H9 (cell line): ENCODE measurements around the gene FAM180A. TPM values are rescaled to one million over a fixed set of nuclear protein-coding genes. Genes with fewer than 3 reads are reported as not detected.
A peak's percentile ranks its signal among the peaks of the same experiment; 100 is the strongest.

Source experiments
- DNase-seq: peaks from one replicate; pipeline ENCODE4 v3.0.0-alpha.2; 2017
- H2AFZ ChIP-seq: one replicate; pipeline ENCODE4 v1.6.1; 2013; ENCODE audit warnings: mild to moderate bottlenecking, low read length, control low read depth, moderate library complexity
- H2AK5ac ChIP-seq: 2 replicates; pipeline ENCODE4 v1.6.1; 2013; ENCODE audit warnings: low read length, control low read depth, mixed read lengths; ENCODE audit not compliant: insufficient read length
- H2BK120ac ChIP-seq: one replicate; pipeline ENCODE4 v1.6.1; 2013; ENCODE audit warnings: low read depth, mild to moderate bottlenecking, low read length, control low read depth, inconsistent platforms; ENCODE audit not compliant: poor library complexity, severe bottlenecking
- H2BK12ac ChIP-seq: 2 replicates; pipeline ENCODE4 v1.6.1; 2013; ENCODE audit warnings: low read length, control low read depth, mixed read lengths, low read depth; ENCODE audit not compliant: insufficient read length
- H2BK15ac ChIP-seq: 2 replicates; pipeline ENCODE4 v1.6.1; 2013; ENCODE audit warnings: low read depth, low read length, control low read depth
- H2BK20ac ChIP-seq: one replicate; pipeline ENCODE4 v1.6.1; 2013; ENCODE audit warnings: low read depth, mild to moderate bottlenecking, low read length, control low read depth, inconsistent platforms; ENCODE audit not compliant: poor library complexity, severe bottlenecking
- H2BK5ac ChIP-seq: 2 replicates; pipeline ENCODE4 v1.6.1; 2013; ENCODE audit warnings: low read length, control low read depth, mixed read lengths; ENCODE audit not compliant: insufficient read length
- H3K14ac ChIP-seq: 2 replicates; pipeline ENCODE4 v1.6.1; 2013; ENCODE audit warnings: low read length, control low read depth; ENCODE audit not compliant: insufficient read depth
- H3K18ac ChIP-seq: 2 replicates; pipeline ENCODE4 v1.6.1; 2013; ENCODE audit warnings: low read depth, mild to moderate bottlenecking, mixed read lengths, low read length, control low read depth; ENCODE audit not compliant: insufficient read length
- H3K23ac ChIP-seq: 2 replicates; pipeline ENCODE4 v1.6.1; 2013; ENCODE audit warnings: low read length, control low read depth, mixed read lengths, low read depth; ENCODE audit not compliant: insufficient read length
- H3K23me2 ChIP-seq: 2 replicates; pipeline ENCODE4 v1.6.1; 2013; ENCODE audit warnings: low read depth, mild to moderate bottlenecking, mixed read lengths, low read length, control low read depth; ENCODE audit not compliant: insufficient read length, poor library complexity, severe bottlenecking
- H3K27ac ChIP-seq: 2 replicates; pipeline ENCODE4 v1.5.1; 2013; ENCODE audit warnings: low read length, control low read depth, mixed read lengths, low read depth; ENCODE audit not compliant: insufficient read length
- H3K27me3 ChIP-seq: 2 replicates; pipeline ENCODE4 v1.6.1; 2013; ENCODE audit warnings: low read length, control low read depth, inconsistent platforms; ENCODE audit not compliant: insufficient read depth
- H3K4ac ChIP-seq: 2 replicates; pipeline ENCODE4 v1.6.1; 2013; ENCODE audit warnings: low read depth, mild to moderate bottlenecking, control low read depth, inconsistent platforms, low read length, moderate library complexity
- H3K4me1 ChIP-seq: 2 replicates; pipeline ENCODE4 v1.6.1; 2013; ENCODE audit warnings: low read length, control low read depth, inconsistent platforms; ENCODE audit not compliant: insufficient read depth
- H3K4me2 ChIP-seq: 2 replicates; pipeline ENCODE4 v1.6.1; 2013; ENCODE audit warnings: low read length, control low read depth, mixed read lengths; ENCODE audit not compliant: insufficient read length, insufficient read depth
- H3K56ac ChIP-seq: 2 replicates; pipeline ENCODE4 v1.6.1; 2013; ENCODE audit warnings: low read depth, mild to moderate bottlenecking, mixed read lengths, low read length, control low read depth; ENCODE audit not compliant: insufficient read length
- H3K79me1 ChIP-seq: 2 replicates; pipeline ENCODE4 v1.6.1; 2013; ENCODE audit warnings: low read depth, mild to moderate bottlenecking, moderate library complexity, low read length, control low read depth, inconsistent platforms; ENCODE audit not compliant: insufficient read depth, poor library complexity, severe bottlenecking
- H3K79me2 ChIP-seq: 2 replicates; pipeline ENCODE4 v1.6.1; 2013; ENCODE audit warnings: low read length, control low read depth, inconsistent platforms; ENCODE audit not compliant: insufficient read depth
- H3K9ac ChIP-seq: 2 replicates; pipeline ENCODE4 v1.6.1; 2013; ENCODE audit warnings: low read length, control low read depth, mixed read lengths; ENCODE audit not compliant: insufficient read length; ENCODE audit errors: extremely low read depth
- H3K9me3 ChIP-seq: one replicate; pipeline ENCODE4 v1.6.1; 2013; ENCODE audit warnings: low read depth, low read length, inconsistent platforms; ENCODE audit not compliant: control insufficient read depth
- H3T11ph ChIP-seq: one replicate; pipeline ENCODE4 v1.6.1; 2013; ENCODE audit warnings: mild to moderate bottlenecking, low read length, control low read depth, inconsistent platforms
- H4K20me1 ChIP-seq: one replicate; pipeline ENCODE4 v1.6.1; 2013; ENCODE audit not compliant: control insufficient read depth, insufficient read length, insufficient read depth
- H4K5ac ChIP-seq: 2 replicates; pipeline ENCODE4 v1.6.1; 2013; ENCODE audit warnings: low read depth, mild to moderate bottlenecking, mixed read lengths, low read length, control low read depth; ENCODE audit not compliant: insufficient read length
- H4K8ac ChIP-seq: replicated peaks from 2 replicates; pipeline ENCODE4 v1.6.1; 2013; ENCODE audit warnings: low read length, control low read depth, mixed read lengths, low read depth; ENCODE audit not compliant: insufficient read length
- H4K91ac ChIP-seq: 2 replicates; pipeline ENCODE4 v1.6.1; 2013; ENCODE audit warnings: low read depth, mild to moderate bottlenecking, moderate library complexity, mixed read lengths, low read length, control low read depth; ENCODE audit not compliant: insufficient read length
- H3K27ac Mint-ChIP-seq, 3 experiments: 2 replicates in 2 of 3; 3 replicates in 1 of 3; pipeline ENCODE4 v1.8.0; 2020 to 2021; ENCODE audit warnings: mixed read lengths in 3 of 3, mild to moderate bottlenecking in 1 of 3, moderate library complexity in 1 of 3
- H3K27me3 Mint-ChIP-seq: 2 replicates; pipeline ENCODE4 v1.8.0; 2021; ENCODE audit warnings: low read depth, mild to moderate bottlenecking, moderate library complexity, mixed read lengths
- H3K36me3 Mint-ChIP-seq, 3 experiments: 2 replicates in 2 of 3; 3 replicates in 1 of 3; pipeline ENCODE4 v1.8.0; 2020 to 2021; ENCODE audit warnings: low read depth in 3 of 3, mixed read lengths in 3 of 3; ENCODE audit not compliant: insufficient read depth in 1 of 3
- H3K4me1 Mint-ChIP-seq, 2 experiments: 2 replicates each; pipeline ENCODE4 v1.8.0; 2020; ENCODE audit warnings: mixed read lengths in 2 of 2
- H3K4me3 Mint-ChIP-seq, 2 experiments: 2 replicates in 1 of 2; 3 replicates in 1 of 2; pipeline ENCODE4 v1.8.0; 2020 to 2021; ENCODE audit warnings: mild to moderate bottlenecking in 2 of 2, mixed read lengths in 2 of 2, moderate library complexity in 1 of 2
- H3K9me3 Mint-ChIP-seq, 2 experiments: 2 replicates in 1 of 2; 3 replicates in 1 of 2; pipeline ENCODE4 v1.8.0; 2020; ENCODE audit warnings: mild to moderate bottlenecking in 2 of 2, mixed read lengths in 2 of 2, moderate library complexity in 1 of 2
- WGBS: extraction: QIAGEN DNeasy Blood & Tissue Kit; methylation state at CpG from one replicate; pipeline ENCODE4 v1.1.7; 2013; ENCODE audit warnings: missing lambda C conversion rate, low lambda C conversion rate, mixed read lengths; ENCODE audit not compliant: insufficient read length; ENCODE audit errors: extremely low coverage; 5-methylcytosine and 5-hydroxymethylcytosine counted together
- total RNA-seq: library from RNA; stranded (reverse); gene quantifications from 2 replicates; pipeline ENCODE4 v1.2.1, GENCODE V29; 2021
- TF ChIP-seq, protein P1 (sequence below): fragments of 200-600 bp; sonication (generic); conservative IDR thresholded peaks from 3 replicates; pipeline ENCODE4 v1.8.0; 2021; ENCODE audit warnings: antibody characterized with exemption, mild to moderate bottlenecking

Gene FAM180A
- total RNA-seq, 1 experiment from 2014 or later, result not detected

DNA sequence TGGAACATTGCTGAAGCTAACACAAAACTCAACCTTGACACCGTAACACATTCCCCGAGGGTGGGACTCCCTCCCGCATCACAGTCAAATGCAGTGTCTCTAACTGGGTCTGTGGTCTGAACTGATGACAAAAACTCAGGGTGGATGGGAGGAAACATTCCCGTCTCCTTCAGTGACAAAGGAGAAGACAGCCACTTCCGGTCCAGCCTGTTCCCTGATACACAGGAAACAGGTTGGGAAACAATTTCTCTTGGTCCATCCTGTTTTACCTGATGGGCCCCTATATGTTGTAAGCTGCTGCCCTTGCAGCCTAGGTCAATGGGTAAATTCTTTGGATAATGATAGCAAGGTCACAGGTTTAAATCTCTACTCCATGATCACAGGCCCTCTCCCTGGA is 41.0 kb downstream of the FAM180A start:
- no CpG with 5 or more reads among the region's 5 CpGs for WGBS
- Histone ChIP-seq H2AFZ (no peak overlapping the region), H3K14ac (no peak overlapping the region), H4K8ac (no peak overlapping the region), H3K4ac (no peak overlapping the region), H2BK15ac (no peak overlapping the region), H2BK120ac (no peak overlapping the region), H3K79me1 (no peaks in the 10 kb centered on the region), H3K4me2 (no peak overlapping the region), H3K23ac (no peak overlapping the region), H3K18ac (no peak overlapping the region), H4K91ac (no peak overlapping the region), H3K79me2 (no peaks in the 10 kb centered on the region), H2BK20ac (no peak overlapping the region), H2BK5ac (no peak overlapping the region), H3K9ac (no peak overlapping the region), H3T11ph (no peak overlapping the region), H2BK12ac (no peak overlapping the region), H3K56ac (no peak overlapping the region), H3K23me2 (no peaks in the 10 kb centered on the region), H3K27me3 (no peaks in the 10 kb centered on the region), H4K5ac (no peak overlapping the region), H3K27ac (no peak overlapping the region), H2AK5ac (no peak overlapping the region), H4K20me1 (no peaks in the 10 kb centered on the region), H3K4me1 (no peaks in the 10 kb centered on the region), H3K9me3 (no peaks in the 10 kb centered on the region)
- TF ChIP-seq, protein P1, sequence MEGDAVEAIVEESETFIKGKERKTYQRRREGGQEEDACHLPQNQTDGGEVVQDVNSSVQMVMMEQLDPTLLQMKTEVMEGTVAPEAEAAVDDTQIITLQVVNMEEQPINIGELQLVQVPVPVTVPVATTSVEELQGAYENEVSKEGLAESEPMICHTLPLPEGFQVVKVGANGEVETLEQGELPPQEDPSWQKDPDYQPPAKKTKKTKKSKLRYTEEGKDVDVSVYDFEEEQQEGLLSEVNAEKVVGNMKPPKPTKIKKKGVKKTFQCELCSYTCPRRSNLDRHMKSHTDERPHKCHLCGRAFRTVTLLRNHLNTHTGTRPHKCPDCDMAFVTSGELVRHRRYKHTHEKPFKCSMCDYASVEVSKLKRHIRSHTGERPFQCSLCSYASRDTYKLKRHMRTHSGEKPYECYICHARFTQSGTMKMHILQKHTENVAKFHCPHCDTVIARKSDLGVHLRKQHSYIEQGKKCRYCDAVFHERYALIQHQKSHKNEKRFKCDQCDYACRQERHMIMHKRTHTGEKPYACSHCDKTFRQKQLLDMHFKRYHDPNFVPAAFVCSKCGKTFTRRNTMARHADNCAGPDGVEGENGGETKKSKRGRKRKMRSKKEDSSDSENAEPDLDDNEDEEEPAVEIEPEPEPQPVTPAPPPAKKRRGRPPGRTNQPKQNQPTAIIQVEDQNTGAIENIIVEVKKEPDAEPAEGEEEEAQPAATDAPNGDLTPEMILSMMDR, result no peak
- peaks cover 7 to 16% of the 10 kb centered on the region in 2 experiments for H3K4me1 Mint-ChIP-seq
- H3K36me3 Mint-ChIP-seq, result no peaks in the 10 kb centered on the region
- no peak overlapping the region for H3K4me3 Mint-ChIP-seq
- no peak for DNase-seq
- peak overlapping the region in 1 of 3 experiments; percentile 45; a peak in 1 of 7 replicates for H3K27ac Mint-ChIP-seq
- H3K9me3 Mint-ChIP-seq, result no peaks in the 10 kb centered on the region
- H3K27me3 Mint-ChIP-seq, result no peaks in the 10 kb centered on the region; the same call in 1 of the 2 replicates
